HG02943 (cell line): ENCODE measurements around the gene GNB1L.
"Not testable (repeated sequence)": the region's sequence is repeated elsewhere in the genome, so short reads cannot be mapped to it uniquely, and the experiment has no call there.

Experiments
- ATAC-seq: cut with Tn5 transposase; IDR thresholded peaks from one replicate; pipeline ENCODE4 v1.9.1; 2021; ENCODE audit warnings: mild to moderate bottlenecking, low read depth, moderate library complexity; ENCODE audit not compliant: unreplicated experiment

GNB1L gene

DNA sequence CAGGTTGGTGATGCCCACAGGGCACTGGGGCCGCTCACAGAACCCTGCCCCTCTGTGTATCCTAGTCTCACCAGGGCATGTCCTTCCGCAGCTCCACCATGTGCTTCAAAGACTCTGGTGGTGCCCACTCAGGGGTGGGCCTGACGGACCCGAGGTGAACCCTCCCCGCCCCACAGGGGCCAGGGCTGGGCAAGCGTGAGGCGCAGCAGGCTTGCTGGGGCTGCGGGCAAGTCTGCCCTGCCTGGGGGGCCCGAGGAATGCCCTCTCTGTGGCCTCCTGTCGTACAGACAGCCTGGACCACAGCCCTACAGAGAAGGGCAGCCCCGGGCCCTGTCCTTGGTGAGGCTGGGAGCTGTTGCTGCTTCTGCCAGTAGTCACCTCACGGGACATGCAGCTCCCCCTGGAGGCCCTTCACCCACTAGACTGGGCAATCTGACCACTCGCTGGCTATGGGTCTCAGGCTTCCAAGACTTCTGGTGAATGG lies 53.9 kb downstream of the GNB1L start:
- ATAC-seq, result no peak

DNA sequence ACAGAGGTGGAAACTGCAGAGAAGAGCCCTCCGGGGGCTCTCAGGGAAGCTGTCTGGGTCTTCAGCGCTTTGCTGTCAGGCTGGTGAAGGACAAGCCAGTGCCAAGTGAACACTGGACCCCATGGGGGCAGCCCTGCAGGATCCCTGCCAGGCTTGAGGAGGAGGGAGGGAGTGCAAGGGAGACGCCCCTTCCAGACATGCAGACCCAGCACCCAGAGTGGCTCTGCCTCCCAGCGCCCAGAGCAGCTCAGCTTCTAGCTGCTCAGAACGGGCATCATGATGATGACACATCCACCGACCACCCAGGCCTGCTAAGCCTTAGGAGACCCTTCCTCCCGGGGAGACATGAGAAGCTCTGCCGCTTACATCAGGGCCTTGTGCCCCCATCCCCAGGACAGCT lies 54.4 kb downstream of the GNB1L start:
- ATAC-seq, result no peak

DNA sequence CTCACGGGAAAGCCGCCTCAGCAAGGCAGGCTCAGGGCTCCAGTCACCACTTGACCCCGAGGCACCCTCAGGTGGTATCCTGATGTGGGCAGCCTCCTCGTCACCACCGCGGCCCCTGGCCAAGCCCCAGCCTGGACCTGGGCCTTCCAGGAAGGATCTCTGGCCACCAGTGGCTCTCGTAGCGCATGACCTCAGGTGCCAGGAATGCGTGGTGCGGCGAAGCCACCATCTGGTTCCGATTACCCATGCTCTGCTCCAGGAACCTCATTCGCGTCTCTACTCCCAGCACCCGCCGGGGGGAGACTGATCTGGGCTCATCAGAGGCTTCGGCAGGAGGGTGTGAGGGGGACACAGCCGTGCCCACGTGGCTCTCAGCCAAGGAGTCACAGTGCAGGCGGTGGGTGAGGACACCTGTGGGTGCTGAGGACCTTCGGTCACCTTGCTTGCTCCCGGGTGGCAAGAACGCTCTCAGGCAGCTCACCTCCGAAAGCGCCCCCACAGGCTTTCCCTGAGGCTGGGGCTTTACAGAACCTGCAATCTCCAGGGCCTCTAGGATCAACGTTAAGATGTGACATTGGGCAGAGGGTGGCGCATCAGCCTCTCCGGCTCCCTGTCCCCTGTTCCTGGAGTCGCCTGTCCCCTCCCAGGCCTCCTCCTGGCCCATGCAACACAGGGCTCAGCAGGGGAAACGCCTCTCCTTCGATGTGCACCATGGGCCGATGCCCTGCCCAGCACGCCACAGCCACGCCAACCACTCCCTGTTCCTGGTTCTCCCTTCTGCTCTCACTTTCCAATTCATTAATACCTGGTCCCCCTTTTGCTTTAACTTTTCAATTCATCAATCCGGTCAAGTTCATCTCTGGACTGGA lies 55.1 kb downstream of the GNB1L start:
- no peak for ATAC-seq

DNA sequence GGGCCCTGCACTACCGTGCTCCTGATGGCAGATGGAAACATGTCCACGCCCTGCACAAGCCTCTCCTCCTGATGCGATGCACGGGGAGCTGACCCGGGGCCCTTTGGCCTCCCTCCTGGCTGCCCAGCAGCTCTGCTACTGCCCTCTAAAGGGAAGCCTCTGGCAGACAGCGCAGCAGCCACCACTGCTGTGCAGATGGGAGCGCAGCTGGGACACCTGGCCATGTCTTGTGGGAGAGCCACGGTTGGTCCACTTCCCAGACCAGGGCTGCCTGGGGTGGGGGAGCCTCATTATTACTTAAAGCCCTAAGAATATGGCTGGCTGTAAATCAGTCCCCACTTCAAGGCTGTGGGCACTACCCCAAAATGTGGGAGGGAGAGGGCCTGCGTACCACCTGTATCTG lies 55.8 kb downstream of the GNB1L start:
- no peak for ATAC-seq

DNA sequence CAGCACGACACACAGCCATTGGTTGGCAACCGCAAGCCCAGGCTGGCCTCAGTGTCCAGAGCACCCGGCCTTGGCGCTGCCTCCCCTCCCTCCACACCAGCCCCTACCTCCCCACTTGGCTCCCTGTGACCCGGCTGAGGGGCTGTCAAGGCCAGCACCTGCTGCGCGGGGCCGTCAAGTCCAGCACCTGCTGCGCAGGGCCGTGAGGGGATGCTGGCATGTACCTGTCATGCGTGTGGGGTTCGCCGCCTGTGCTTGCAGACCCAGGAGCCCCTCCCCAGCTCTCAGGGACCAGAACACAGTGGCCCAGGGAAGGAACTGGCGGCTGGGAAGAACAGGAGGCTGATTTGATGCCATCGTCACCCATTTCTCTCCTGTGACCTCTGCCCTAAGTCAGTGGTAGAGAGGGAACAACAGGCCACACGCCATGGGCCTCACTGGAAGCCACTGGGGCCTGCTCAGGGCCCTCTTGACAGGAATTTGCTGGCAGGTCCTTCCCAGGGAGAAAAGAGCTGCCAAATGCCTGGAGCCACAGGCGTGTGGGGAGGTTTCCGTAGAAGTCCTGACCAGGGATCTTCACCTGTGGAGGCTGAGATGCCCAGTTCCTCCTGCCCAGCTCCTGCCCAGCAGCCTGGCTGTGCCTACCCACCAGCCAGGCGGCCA lies 56.5 kb downstream of the GNB1L start:
- no peak for ATAC-seq

DNA sequence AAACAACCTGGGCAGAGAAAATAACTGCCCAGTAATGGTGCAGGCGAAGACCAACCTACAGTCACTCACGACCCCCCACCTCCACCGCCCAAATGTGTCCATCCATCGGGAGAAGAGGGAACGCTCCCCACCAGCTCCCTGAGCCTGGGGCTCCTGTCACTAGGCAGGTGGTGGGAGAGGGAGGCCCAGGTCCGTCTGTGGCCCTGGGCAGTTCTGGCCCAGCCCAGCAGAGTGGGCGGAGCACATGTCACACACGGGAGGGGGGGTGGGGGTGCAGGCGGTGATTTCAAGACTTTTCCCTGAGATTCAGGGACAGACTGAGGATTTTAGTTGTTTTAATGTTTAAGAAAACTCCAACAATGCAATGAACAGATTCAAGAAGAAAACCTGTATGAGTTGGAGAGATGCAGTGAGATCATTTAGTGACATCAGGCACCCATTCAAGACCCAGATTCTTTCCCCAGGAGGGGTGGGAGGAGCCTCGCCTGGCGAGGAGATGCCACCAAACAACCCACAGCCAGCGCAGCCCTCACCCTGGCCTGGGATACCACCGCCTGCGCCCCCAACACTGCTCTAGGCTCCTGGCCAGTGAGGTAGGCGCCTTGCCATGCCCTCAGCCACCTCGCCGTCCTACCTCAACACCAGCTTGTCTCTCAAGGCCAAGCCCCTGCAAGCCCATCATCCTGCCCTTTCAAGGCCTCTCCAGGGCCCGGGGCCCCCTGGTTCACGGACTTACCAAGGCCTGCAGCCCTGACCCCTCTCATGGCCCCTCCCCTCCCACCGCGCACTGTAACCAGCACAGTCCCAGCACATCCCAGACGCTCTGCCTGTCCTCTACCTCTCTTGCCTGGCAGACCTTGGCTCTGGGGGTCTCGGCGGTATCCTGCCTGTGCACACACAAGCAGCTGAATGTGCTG lies 57.3 kb downstream of the GNB1L start:
- ATAC-seq, result no peak

DNA sequence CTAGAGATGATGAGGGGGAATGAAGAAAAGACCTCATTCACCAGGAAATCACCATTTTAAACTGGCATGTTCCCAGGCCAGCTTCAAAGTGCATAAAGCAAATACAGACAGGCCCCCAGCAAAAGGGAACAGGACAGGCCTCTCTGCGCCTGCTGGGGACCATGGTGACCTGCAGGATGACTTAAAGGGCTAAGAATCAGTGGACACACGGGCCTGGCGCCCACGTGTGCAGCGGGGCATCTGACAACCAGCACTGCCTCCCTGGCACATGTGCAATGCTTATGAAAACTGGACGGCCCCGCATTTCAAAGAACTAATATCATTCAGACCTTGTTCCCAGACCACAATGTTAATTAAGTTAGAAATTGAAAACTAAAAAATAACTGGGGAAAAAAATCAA lies 58.5 kb downstream of the GNB1L start:
- no peak for ATAC-seq

DNA sequence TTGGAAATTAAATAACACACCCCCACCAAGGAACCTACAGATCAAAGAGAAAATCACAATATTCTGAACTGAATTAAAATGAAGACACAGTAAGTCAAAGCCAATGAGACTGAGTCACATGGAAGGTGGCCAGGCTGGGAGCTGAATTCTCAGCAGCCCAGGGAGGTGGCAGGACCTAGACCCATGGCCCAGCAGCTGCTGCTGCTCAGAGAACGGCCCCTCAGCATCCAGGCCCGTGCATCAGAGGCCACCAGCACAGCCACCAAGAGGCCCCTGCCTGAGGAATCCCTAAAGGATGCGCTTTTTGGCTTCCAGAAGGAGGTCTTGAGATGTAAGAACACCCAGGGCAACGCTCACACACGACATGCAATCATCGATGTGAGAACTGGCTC lies 59.1 kb downstream of the GNB1L start:
- ATAC-seq, result no peak

DNA sequence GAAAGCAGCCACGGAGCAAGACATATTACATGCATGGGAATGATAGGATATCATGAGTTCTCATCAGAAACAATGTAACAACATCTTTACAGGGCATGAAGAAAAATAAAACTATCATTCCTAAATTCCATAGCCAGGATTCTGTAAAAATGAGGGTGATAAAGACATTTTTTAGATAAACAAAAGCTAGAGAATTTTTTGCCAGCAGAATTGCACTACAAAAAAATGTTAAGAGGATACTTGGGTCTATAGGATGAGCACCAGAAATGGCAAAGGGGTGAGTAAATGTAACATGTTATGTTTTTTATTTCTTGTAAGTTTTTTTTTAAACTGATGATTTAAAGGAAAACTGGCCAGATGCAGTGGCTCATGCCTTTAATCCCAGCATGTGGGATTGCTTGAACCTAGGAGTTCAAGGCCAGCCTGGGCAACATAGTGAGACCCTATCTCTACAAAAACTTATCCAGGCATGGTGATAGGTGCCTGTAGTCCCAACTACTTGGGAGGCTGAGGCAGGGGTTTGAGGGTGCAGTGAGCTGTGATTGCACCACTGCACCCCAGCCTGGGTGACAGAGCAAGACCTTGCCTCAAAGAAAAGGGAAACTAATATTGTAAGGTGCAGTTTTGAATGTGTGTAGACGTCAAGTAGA lies 60.9 kb downstream of the GNB1L start:
- ATAC-seq, result no peak

DNA sequence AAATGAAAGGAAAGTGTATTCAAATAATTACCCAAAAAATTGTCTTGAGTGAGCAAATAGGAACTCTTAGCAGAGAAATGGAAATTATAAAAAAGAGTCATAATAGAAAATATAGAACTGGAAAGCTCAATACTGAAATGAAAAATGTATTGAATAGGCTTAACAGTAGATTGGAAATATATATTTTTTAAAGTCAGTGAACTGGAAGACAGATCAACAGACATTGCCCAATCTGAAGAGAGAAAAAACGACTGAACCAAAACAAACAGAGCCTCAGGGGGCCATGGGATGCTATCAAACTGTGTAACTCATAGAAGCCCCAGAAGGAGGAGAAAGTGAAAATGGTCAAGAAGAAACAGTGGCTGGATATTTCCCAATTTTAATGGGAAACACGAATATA lies 61.5 kb downstream of the GNB1L start:
- no peak for ATAC-seq

DNA sequence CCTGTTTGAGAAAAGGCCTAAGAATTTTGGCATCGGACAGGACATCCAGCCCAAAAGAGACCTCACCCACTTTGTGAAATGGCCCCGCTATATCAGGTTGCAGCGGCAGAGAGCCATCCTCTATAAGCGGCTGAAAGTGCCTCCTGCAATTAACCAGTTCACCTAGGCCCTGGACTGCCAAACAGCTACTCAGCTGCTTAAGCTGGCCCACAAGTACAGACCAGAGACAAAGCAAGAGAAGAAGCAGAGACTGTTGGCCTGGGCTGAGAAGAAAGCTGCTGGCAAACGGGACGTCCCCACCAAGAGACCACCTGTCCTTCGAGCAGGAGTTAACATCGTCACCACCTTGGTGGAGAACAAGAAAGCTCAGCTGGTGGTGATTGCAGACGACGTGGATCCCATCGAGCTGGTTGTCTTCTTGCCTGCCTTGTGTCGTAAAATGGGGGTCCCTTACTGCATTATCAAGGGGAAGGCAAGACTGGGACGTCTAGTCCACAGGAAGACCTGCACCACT lies 62.2 kb downstream of the GNB1L start:
- not testable (repeated sequence) for ATAC-seq

DNA sequence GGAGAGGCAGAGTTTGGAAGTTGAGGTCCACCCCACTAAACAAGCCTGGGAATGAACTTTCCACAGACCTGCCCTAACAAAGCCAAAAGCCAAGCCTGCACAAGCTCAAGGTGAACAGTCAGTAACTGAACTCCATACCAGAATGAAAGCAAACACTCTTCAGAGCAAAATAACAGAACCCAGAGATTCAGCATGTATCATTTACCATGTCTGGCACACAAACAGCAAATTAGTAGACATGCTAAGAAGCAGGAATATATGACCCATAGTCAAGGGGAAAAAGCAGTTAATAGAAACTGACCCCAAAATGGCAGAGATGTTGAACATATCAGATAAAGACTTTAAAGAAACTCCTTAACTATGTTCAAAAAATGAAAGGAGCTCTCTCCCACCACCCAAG lies 62.8 kb downstream of the GNB1L start:
- ATAC-seq, result no peak

DNA sequence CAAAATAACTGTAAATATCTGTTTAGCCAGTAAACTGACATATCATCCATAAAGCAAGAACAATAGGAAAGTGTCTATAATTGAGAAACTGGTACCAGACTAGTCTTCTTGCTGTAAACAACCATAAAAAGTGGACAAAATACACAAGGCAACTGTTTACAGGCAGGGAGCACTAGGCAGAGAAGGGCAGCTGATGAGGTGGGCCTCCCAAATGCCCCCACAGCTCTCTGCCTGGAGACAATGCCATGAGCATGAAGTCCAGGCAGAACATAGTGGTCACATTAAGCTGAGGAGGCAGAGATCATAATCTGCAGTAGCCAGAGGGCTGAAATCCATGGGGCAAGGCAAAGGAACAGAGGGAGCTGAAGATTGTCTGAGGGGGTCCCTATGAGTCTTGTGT lies 63.4 kb downstream of the GNB1L start:
- ATAC-seq, result no peak

DNA sequence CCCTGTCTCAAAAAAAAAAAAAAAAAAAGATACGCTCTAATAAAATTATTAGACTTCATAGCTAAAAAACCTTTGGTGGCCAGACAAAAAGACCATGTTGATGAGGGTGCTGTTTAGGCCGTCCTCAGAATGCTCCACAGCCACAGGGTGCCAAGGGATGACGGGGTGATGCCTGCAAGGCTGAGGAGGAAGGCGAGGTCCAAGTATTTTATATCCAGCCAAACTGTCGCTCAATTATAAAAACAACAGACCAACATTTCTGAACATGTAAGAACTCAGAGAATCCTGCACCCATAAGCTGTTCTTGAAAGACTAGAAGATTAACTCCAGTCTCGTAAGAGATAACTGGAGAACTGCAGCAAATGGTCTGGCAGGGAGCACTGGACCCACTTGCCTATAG lies 64.8 kb downstream of the GNB1L start:
- no peak for ATAC-seq

DNA sequence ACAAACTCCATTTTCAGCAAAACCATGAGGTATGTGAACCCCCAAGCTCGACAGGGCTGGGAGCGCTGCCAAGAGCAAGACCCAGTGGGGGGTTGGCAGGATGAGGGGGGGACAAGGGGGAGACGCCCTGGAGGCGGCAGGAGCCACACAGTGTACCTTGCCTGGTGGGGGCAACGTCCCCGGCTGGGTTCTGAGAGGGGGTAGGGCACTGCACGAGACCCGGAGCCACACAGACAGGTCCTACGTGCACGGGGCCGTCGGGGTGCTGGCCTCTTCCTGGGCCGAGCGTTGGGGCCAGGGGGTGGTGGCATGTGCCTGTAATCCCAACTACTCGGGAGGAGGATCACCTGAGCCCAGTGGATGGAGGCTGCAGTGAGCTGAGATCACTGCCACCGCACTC lies 65.3 kb downstream of the GNB1L start:
- no peak for ATAC-seq

DNA sequence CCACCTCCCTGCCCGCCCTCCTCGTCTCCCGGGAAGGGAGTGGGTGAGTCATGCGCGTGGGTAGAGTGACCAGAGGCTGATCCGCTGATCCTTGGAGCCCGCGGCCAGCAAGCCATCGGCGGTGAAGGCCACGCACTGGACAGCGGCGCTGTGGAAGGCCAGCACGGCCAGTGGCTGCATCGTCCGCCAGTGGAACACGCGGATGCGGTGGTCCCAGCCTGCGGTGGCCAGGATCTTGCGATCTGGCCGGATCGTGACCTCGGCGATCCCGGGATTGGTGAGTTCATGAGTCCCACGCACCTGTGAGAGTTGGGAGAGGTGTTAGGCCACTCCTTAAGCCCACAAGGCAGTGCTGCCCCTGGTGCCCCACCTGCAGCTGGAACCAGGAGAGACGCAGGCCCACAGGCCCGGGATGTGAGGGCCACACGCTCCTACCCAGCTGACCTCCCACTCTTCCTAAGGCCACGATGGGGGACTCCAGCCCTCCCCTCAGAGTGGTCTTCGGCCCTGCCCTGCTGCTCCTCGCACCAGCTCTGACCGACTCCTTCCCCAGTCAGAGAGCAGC lies 65.9 kb downstream of the GNB1L start:
- no peak for ATAC-seq

DNA sequence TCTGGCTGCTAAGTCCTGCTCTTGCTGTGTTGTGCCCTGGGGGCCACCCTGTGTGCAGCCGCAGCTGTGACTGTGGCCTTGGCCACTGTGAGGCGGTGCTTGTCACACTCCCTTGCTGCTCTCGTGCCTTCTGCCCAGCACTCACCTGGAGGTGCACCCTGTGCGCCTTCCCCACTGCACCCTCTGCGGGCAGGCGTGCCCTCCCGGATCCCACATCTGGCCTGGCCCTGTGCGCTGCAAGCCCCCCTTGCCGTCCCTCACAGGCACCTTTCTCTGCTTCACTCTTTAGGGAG lies 66.9 kb downstream of the GNB1L start:
- no peak for ATAC-seq

DNA sequence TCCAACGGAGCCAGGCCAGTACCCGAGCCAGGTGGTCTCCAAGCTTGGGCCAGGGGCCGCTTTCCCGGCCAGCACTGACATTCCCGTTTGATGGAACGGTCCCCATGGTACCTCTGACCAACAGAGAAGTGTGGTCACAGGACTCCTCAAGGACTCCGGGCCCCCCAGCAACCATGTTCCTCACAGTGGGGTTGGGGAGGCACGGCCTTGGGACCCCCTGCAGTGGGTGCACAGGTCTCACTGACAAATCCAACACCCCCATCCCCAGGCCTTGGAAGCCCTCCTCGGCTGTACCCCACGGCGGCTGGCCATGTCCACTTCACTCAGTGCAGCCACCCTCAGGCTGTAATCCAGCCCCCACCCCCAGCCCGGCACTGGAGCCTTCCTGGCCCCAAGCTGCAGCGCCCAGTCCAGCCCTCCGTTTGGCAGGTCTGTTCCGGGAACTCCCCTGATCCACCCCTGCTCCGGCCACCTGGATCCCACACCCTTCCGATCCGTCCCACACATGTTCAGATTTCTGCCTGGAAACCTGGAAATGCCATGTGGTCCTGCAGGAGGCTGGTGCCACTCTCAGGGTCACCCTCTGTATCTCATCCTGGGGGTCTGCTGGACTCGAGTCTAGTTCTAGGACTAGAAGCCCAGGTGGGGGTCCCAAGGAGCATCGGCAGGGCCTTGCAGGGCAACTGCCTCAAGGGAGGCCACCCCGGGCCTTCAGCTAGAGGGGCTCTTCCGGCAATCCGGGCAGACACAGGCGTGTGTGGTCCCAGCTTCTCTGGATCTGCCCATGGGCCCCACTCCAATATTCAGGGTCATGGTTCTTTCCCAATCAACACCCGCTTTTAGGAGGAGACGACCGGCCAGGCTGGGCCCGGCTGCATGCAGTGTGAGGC lies 67.5 kb downstream of the GNB1L start:
- no peak for ATAC-seq

DNA sequence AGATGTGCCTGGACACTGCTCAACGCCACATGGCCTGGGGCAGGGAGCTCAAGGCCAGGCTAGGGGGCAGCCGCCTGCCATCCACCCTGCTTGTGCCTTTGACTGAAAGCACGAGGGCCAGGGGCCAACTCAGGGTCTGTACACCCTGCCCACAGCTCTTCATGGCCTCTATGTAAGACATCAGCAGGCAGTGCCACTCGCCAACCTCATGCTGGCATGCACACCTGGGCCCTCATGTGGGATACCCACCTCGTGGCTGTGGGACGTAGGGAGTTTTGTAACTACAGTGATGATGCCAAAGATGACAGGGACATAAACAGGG lies 68.4 kb downstream of the GNB1L start:
- no peak for ATAC-seq
